AG08396 (cell line): Measurements from ENCODE around the gene COX4I1.
"Not testable (repeated sequence)": the region's sequence is repeated elsewhere in the genome, so short reads cannot be mapped to it uniquely, and the experiment has no call there.

Source experiments
- DNase-seq: peaks from one replicate; pipeline ENCODE4 v3.0.0; 2012; ENCODE audit warnings: low spot score, mixed read lengths

Gene COX4I1

DNA sequence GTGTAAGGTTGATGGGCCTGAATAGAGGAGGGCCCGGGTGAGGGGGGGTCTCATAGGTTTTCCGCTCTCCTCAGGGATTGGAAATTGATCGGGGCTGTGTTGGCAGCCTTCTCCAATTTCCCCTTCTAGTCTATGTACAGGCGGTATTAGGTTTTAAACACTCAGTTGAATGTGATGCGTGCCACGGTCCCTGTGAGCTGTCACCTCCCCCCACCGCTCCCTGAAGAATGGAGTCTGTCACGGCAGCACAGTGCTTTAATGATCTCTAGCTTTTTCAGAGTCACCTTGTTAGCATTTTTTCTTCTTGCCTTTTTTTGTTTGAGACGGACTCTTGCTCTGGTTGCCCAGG is 800 bp downstream of the COX4I1 start:
- DNase-seq = peak; percentile 54

- no peak for DNase-seq
Measured at GRCh38 chr16:85803570-85803969, 4.1 kb downstream of the COX4I1 start.

DNA sequence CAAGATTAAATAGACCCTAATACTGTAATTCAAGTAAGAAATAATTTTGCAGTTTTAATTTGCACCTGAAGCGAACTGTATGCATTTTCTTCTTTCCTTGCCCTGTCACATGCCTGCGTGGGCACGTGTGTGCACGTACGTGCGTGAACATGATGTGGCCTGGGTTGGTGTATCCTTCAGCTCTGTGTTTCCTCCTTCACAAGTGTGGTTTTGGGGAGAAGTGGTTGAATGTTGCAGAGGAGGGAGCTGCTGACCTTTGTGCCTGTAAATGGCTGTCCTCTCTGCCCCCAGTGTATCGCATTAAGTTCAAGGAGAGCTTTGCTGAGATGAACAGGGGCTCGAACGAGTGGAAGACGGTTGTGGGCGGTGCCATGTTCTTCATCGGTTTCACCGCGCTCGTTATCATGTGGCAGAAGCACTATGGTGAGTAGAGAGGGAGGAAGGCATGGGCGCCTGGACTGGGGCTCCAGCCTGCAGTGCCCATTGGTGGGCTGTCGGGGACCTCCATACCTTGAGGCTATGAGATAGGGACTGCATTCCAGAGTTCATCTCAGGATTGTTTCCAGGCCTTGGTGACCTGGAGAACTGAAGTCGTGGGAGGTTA is 6.0 kb downstream of the COX4I1 start:
- no peak for DNase-seq

DNA sequence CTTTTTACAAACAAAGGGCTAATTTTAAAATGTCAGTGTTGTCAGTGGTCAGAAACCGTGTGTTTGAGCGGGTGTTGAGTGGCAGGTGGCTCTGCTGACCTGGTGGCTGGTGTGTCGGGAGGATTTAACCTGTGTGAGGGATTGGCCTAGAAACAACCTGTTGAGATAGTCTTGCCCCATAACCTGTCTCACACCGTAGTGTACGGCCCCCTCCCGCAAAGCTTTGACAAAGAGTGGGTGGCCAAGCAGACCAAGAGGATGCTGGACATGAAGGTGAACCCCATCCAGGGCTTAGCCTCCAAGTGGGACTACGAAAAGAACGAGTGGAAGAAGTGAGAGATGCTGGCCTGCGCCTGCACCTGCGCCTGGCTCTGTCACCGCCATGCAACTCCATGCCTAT is 7.0 kb downstream of the COX4I1 start:
- DNase-seq = no peak

- DNase-seq = not testable (repeated sequence)
Measured at GRCh38 chr16:85807340-85807739, 7.8 kb downstream of the COX4I1 start.

DNA sequence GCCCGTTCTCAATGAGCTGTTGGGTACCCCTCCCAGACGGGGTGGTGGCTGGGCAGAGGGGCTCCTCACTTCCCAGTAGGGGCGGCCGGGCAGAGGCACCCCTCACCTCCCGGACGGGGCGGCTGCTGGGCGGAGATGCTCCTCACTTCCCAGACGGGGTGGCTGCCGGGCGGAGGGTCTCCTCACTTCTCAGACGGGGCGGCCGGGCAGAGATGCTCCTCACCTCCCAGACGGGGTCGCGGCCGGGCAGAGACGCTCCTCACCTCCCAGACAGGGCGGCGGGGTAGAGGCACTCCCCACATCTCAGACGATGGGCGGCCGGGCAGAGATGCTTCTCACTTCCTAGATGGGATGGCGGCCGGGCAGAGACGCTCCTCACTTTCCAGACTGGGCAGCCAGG is 8.6 kb downstream of the COX4I1 start:
- not testable (repeated sequence) for DNase-seq

DNA sequence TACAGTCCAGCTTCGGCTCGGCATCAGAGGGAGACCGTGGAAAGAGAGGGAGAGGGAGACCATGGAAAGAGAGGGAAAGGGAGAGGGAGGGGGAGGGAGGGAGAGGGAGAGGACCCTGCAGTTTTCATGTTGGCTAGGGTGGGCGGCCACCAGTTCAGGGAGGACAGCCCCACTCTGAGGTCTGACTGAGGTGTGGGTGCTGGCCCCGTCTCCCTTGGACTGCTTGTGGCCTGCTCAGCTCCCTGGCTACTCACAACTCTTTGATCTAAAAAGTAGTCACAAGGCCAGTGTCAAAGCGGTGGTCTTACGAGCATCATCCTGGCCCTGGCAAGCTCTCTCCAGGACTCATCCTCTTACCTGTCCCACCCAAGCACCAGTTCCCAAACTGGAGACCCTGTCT is 9.4 kb downstream of the COX4I1 start:
- no peak for DNase-seq

GRCh38 chr16:85809645-85810044 is 10.2 kb downstream of the COX4I1 start:
- no peak for DNase-seq

DNA sequence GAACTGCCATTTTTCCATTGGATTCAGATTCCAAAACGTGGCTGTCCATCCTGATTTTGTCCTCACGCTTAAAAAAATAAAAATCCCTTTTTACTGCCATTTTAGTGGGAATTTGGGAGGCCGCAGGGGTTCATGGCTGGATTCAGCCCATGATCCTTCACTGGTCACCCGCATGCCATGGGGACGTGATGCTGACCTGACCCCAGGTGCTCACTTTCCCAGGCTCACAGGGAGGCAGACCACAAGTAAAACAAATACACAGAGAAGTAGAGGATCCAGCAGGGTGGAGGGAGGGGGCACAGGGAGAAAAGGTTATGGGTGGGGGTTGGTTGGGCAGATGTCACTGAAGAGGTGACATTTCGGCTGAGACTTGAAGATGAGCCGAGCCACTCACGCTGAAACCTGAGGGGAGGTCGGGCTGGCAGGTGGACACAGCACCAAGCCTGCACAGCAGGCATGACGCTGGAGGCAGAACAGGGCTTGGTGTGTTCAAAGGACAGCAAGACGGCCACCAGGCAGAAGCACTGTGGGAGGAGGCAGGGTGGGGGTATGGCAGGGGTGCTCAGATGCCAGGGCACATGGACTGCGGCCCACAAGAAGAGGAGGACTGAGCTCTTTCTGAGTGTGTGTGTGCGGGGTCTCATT is 10.7 kb downstream of the COX4I1 start:
- no peak for DNase-seq

- no peak for DNase-seq
Measured at GRCh38 chr16:85810742-85811115, 11.2 kb downstream of the COX4I1 start.

DNA sequence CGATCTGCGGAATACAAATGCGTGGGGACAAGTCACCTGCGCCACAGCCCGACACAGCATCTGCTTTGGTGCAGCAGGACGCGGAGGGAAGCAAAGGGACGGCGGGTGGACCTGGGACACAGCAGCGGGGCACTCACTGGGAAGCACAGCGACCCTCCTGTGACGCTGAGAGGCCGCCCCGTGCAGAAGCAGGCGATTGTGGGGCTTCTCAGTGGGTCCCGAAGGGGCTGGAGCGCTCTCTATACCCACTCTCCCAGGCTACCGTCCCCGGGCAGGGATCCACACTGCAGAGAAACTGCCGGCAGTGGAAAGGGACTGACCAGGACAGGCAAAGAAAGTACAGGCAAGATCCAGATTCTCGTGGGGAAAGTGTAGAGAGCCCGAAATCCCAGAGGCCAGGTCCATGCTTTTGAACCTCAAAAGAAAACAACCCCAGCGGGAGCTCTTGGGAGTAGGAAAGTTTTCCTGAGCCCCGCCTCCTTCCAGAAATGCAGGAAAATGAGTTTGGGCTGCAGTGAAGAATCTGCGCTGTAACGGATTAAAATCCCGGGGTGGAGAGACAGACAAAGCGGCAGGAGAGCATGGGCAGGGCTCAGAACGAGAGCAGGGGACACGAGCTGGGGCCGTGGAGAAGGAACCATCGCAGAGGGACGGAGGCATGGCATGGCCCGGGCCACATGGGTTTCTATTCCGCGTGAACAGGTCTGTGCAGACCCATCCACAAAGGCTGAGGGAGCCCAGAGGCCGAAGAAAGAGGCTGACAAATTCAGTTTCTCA is 12.7 kb downstream of the COX4I1 start:
- DNase-seq = no peak

DNA sequence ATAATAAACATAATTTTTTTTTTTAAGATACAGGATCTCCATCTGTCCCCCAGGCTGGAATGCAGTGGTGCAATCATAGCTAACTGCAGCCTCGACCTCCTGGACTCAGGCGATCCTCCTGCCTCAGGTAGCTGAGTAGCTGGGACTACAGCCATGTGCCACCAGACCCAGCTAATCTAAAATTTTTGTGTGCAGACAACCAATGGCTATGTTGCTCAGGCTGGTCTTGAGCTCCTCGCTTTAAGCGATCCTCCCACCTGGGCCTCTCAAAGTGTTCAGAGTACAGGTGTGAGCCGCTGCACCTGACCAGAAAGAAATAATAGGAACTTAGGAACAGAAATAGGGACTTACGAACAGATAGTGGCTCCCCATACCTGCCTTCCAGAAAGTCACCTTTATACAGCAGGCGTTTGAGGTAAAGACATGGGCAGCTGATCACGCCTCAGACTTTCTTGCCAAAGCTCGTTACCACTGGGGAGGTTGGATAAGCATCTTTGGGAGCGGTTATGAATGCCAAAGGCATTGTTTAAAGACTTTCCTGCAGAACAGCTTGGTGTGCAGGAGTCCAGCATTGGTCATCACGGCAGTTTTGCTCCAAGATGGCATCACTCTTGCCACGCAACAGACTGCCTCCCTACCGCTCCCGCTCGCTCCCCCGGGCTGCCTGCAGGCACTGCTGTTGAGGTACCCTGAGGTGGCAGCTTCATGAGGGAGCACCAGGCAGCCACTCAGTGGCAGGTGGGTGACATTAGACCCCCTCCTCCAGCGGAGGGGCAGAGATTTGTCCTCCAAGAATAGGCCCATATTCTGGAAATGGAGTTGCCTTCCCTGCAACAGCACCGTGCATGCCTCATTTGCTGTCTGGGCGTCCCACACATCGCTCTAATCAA is 13.6 kb downstream of the COX4I1 start:
- DNase-seq = no peak

GRCh38 chr16:85816159-85816558 is 16.7 kb downstream of the COX4I1 start:
- no peak for DNase-seq

DNA sequence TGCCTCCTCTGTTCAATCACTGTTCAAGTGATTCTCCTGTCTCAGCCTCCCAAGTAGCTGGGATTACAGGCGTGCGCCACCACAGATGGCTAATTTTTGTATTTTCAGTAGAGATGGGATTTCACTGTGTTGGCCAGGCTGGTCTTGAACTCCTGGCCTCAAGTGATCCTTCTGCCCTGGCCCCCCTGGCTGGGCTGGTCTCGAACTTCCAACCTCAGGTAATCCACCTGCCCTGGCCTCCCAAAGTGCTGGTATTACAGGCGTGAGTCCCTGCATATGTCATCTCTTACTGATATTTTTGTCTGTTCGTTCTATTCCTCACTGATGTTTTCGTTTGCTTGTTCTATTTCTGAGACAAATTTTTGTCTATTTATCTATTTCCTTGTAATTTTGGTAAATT is 17.7 kb downstream of the COX4I1 start:
- DNase-seq = not testable (repeated sequence)

DNA sequence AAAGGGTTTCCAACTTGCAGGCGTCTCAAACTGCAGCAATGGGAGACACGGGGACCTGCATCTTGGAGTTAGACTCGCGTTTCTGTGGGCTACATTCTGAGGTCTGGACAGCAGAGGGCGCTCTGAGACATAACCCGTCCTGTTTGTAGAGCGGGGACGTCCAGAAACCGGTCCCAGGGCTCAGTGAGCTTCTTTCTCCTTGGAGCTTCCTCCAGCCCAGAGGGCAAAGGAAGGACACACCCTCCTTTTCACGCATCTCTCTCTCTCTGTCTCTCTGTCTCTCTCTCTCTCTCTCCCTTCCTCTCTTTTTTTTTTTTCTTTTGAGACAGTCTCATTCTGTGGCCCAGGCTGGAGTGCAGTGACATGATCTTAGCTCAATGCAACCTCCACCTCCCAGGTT is 19.8 kb downstream of the COX4I1 start:
- DNase-seq = peak; percentile 89

GRCh38 chr16:85819771-85820170 is 20.3 kb downstream of the COX4I1 start:
- DNase-seq = no peak

DNA sequence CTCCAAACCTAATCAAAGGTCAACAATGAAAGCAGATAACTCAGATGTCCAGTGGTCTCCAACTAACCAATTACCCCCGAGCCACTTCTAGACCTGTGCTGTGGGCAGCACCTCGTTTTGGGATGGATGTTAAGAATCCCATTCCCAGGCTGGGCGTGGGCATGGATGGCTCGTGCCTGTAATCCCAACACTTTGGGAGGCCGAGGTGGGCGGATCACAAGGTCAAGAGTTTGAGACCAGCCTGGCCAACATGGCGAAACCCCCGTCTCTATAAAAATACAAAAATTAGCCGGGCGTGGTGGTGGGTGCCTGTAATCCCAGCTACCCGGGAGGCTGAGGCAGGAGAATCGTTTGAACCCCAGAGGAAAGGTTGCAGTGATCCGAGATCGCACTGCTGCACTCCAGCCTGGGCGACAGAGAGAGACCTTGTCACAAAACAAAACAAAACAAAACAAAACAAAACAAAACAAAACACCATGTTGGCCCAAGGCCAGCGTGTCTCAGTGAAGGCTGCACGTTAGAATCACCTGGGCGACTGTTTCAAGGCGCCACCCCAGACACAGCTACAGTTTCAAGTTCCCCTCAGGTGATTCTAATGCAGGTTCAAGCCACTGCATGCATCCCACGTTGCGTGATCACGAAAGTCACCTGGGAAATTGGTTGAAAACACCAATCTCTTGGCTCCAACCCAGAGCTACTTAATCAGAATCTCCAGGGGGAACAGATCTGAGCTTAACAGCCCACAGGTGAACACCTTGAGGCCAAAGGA is 21.3 kb downstream of the COX4I1 start:
- no peak for DNase-seq

DNA sequence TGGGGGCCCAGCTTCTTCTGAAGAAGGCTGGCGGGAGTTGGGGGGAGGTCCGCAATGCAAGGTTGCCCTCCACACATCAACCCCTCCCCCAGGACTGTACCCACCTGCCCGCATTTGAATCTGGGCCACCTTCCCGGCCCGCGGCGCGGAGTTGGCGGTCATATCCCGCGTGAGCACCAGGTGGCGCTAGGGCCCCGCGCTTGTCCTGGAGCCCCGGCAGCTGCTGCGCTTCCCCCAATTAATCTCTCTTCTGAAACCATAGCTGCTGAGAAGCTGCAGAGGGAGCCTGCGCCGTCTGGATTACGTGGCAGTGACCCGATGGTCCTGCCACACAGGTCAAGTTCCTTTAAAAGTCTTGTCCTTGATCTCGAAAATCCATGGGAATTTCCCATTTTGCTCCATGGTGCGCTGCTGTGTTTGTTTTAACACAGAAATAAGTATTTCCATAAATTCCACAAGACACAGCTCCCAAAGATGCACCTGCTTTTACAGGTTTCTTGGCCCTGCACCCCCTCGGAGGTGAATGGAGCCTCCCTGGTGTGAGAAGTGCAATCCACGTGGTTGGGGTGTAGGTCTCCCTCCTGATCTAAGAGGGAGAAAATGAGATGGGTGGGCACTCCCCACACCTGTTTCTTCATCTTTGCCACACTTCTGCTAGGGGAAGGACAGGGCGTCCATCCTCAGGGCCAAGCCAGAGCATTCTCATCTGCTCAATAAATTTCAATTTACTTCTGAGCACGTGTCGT is 22.1 kb downstream of the COX4I1 start:
- peak; percentile 93 for DNase-seq

DNA sequence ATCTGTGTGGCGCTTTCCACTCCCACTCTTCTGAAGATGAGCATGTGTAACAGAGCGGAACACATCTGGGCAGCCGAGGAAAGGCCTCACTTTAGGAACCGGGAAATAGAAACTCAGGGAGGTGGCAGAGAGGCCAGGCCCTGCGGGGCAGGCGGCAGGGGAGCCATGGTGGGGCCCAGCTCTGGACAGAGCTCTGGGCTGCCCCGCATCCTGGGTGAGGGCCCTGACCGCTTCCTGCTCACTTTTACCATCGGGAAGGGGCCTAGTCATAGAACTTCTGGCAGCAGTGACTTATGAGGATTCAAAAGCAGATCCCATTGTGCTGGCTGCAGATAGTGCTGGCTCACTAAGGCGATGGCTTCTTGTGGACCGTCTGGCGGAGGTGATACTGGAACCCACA is 22.6 kb downstream of the COX4I1 start:
- no peak for DNase-seq

DNA sequence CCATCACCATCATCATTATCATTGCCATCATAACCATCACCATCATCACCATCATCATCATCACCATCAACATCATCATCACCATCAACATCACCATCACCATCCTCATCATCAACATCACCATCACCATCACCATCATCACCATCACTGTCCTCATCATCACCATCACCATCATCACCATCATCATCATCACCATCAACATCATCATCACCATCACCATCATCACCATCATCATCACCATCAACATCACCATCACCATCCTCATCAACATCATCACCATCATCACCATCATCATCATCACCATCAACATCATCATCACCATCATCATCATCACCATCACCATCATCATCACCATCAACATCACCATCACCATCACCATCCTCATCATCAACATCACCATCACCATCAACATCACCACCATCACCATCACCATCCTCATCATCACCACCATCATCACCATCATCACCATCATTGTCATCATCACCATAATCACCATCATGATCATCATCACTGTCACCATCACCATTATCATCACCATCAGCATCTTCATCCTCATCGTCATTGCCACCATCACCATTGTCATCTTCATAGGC is 23.9 kb downstream of the COX4I1 start:
- DNase-seq = no peak
